Measurements from ENCODE around the gene NMNAT2.

NMNAT2 gene

DNA sequence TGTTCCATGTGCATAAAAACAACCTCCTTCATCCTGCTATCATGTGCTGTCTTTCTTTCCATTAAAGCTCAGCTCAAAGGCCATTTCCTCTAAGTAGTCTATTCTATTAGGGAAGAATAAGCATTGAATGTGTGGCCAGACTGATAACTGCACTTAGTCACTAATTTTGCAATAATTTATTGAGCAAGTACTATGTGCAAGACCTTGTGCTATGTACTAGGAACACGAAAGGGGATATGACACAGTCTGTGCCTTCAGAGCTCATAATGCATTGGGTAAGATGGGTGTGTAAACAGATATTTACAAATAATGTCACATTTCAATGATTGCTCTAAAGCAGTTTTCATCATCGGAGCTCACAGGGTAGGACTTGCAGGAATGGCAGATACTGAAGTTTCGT is 54.2 kb downstream of the NMNAT2 start:
- DNase-seq, result no peak

GRCh38 chr1:183361081-183361480 is 57.1 kb downstream of the NMNAT2 start:
- no peak for DNase-seq

- no peak for DNase-seq
Observed at GRCh38 chr1:183360473-183360872, 57.7 kb downstream of the NMNAT2 start.

GRCh38 chr1:183356534-183357182 is 61.5 kb downstream of the NMNAT2 start:
- DNase-seq, result no peak

GRCh38 chr1:183355797-183356196 is 62.4 kb downstream of the NMNAT2 start:
- no peak for DNase-seq

GRCh38 chr1:183355181-183355580 is 63.0 kb downstream of the NMNAT2 start:
- no peak for DNase-seq

- no peak for DNase-seq
Observed at GRCh38 chr1:183353597-183353996, 64.6 kb downstream of the NMNAT2 start.

DNA sequence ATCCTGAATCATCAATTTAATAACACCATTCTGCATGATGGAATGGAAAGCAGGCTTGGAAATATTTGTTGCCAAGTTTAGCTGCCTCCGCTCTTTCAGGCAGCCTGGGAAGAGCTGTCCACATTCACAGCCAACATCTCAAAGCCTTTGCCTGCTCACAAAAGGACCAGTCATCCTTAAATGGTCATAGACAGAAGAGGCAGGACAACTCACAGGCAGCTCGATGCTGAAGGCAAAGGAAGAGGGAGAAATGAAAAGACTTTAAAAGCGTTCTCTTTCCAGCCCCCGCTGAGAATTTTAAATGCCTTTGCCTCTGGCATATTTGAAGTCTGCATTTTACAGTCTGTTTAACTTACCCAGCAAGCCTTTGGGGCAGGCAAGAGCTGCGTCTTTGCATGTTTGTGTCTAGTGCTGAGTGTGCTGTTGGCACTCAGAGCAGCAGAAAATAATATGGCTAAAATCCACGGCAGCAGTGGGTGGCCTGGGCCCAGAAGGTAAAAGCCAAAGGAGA is 68.9 kb downstream of the NMNAT2 start:
- DNase-seq, result no peak

GRCh38 chr1:183346276-183346732 is 71.9 kb downstream of the NMNAT2 start:
- DNase-seq, result no peak

DNA sequence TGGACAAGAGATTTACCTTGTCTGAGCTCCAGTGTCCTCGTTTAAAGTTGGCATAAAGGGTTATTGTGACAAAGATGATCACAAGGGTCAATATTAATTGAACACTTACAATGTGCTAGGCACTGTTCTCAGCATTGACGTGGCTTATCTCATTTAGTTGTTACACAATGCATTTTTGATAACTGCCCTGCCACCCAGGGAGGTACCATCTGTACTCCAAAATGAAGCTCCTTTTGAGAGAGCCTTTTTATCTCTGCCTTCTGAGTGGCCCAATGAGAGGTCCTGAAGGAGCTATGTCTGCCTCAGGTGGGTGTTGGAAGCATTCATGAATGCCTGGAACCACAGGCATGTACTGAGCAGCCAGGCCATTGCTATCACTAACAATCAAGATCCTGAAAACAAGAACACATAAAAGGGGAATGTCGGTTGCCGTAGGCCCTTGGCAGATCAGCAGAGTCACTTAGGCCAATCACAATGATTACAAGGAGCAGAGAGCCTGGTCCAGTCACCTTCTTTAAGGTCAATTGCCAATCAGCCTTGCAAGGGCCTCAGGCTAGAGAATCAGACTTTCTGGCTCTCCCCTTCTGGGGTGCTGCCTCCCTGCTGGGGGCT is 78.5 kb downstream of the NMNAT2 start:
- DNase-seq, result no peak

DNA sequence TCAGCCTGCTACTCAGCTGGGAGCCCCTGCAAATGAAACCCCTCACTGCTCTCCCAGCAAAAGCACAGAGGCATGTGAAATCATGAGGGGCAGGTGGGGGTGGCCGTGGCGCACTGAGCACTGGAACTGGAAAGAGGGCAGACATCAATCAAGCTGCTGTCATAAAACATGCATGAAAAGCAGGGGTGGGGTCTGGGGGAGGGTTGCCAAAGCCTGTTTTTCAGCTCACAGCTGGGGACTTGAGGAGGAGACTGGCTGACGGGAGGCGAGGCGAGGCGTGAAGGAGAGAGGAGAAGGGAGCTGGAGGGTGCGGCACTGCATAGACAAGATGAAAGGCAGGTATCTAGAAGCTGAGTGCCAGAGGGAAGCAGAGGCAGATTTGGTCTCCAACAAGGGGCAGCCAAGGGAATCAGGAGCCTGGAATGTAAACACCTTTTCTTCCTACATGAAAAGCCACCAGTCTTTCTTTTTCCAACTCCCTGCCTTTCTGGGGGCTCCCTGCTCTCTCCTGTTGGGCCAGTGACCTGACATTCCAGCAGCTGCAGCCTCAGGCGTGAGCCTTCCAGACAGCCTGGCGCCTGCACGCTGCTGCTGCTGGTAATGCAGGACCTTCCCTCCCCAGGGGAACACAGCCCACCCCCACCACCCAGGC is 87.0 kb downstream of the NMNAT2 start:
- no peak for DNase-seq

DNA sequence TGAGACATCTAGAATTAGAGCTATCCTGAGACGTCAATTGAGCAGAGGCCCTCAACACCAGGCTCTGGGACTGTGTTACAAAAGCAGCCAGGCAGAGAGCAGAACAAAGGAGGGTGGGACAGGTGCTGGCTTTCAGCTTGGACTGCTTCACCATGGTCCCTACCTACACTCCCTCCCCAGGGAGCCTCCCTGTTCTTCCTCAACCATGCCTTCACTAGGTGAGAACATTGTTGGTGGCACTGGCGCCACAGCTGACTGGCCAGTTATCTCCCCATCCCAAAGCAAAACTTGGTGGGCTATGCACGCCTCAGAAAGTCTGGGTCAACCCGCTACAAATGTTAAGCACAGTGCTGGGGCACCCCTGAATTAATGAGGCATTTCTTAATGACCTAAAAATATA is 87.8 kb downstream of the NMNAT2 start:
- DNase-seq, result no peak

DNA sequence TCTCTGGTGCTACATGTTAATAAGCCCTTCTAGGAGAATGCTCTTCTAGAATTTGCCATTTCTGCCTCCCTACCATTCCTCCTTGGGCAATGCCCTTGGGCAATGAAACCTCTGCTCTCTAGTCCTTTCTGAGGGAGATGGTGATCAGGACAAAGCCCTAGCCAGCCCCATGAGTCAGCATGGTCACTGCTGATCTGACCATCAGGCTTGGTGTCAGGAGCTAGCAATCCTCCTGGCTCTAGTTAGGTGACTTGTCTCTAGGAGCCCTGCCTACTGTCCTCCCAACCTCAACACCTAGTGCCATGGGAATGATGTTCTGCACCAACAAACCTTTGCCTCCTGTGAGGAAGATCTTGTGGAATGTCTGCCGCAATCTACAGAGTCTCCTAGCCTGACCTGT is 89.8 kb downstream of the NMNAT2 start:
- no peak for DNase-seq

GRCh38 chr1:183327434-183328290 is 90.5 kb downstream of the NMNAT2 start:
- DNase-seq, result no peak

DNA sequence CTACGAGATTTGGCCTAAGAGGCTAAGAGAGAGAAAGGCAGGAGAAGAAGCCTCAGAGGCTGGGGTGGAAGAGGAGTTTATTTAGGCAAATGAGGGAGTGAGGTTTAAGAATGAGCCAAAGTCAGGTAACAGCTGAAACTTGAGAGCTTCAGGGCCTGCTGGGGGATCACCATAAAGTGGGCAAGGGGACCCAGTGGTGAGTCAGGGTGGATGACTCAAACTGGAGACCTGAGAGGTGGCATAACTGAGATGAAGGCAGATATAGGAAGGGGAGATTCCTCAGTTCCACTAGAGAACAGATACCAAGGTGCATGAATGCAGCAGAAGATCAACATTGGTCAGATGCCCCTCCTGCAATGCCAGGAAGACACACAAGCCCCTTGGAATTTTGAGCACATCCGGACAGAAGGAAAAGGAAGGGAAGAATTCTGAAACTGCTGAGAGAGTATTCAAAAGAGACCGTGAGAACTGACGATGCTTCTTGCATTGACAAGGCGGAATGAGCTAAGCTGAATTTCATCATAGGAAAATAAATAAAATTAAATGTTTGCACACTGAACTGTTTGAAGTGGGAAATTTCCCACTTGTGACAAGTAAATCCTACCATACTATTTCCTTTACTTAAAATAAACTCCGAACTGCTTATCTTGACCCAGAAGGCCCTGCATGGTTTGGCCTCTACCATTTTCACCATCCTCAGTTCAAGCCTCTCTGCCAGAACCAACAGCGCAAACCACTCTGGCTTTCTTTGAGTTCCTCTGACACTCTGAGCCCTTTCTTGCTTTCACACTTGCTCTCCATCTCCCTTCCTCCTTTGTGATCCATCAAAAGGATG is 94.1 kb downstream of the NMNAT2 start:
- no peak for DNase-seq

DNA sequence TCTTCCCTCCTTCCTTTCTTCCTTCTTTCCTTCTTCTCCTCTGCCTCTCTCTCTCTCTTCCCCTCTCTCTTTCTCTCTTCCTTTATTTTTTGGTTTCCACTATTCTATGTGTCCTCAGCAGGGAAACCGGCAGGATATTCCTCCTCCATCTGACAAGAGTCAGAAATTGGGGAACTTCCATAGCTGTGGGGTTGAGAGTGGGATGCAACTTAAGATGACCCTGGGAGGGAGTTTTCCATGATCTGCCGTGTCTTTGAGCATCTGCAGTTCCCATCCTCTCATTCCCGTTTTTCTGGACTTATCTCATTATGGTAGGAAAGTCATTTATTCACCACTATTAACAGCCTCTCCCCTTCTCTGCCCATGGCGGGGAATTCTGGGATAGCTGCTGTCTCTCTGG is 98.6 kb downstream of the NMNAT2 start:
- no peak for DNase-seq

DNA sequence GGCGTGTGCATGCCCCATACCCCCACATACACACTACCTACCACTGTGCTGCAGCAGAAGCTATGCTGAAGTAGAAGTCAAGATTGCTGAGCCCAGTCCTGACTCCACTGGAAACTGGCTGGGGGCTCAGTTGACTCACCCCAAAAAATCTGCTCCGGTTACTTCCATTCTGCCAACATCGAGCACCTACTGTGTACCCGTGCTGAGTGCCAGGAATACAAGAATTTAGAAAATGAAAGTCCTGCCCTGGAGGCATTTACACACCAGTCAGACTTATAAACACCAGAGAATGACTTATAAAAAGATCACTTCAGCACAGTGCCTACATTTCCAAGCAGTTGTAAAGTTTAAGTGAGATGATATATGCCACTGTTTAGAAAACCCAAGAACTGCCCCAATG is 99.1 kb downstream of the NMNAT2 start:
- DNase-seq, result no peak

DNA sequence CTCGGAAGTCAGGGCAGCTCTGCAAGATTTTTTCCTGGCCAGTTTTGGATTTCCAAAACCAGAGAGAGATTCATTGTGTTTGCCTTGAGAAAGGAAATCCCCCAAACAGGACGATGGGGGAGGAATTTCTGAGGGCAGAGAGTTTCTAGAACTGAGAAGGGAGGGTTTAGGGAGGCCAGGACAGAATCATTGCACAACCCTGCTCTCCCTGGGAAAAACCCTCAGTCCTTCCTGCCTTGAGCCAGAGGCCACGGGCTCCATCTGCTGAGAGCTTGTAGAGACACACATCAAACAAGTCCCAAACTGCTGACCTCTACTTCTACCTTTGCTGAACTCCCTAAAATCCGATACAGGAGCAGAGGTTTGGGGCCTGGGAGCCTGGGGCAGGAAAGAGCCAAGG is 99.7 kb downstream of the NMNAT2 start:
- DNase-seq, result no peak

GRCh38 chr1:183315991-183316758 is 102.0 kb downstream of the NMNAT2 start:
- no peak for DNase-seq

- DNase-seq, result no peak
Observed at GRCh38 chr1:183313063-183313462, 105.1 kb downstream of the NMNAT2 start.

GRCh38 chr1:183310753-183311479 is 107.3 kb downstream of the NMNAT2 start:
- no peak for DNase-seq
